ENCODE results near the gene IFIT5.
"Not testable (repeated sequence)": the region's sequence is repeated elsewhere in the genome, so short reads cannot be mapped to it uniquely, and the experiment has no call there.

The IFIT5 gene, protein sequence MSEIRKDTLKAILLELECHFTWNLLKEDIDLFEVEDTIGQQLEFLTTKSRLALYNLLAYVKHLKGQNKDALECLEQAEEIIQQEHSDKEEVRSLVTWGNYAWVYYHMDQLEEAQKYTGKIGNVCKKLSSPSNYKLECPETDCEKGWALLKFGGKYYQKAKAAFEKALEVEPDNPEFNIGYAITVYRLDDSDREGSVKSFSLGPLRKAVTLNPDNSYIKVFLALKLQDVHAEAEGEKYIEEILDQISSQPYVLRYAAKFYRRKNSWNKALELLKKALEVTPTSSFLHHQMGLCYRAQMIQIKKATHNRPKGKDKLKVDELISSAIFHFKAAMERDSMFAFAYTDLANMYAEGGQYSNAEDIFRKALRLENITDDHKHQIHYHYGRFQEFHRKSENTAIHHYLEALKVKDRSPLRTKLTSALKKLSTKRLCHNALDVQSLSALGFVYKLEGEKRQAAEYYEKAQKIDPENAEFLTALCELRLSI

DNA sequence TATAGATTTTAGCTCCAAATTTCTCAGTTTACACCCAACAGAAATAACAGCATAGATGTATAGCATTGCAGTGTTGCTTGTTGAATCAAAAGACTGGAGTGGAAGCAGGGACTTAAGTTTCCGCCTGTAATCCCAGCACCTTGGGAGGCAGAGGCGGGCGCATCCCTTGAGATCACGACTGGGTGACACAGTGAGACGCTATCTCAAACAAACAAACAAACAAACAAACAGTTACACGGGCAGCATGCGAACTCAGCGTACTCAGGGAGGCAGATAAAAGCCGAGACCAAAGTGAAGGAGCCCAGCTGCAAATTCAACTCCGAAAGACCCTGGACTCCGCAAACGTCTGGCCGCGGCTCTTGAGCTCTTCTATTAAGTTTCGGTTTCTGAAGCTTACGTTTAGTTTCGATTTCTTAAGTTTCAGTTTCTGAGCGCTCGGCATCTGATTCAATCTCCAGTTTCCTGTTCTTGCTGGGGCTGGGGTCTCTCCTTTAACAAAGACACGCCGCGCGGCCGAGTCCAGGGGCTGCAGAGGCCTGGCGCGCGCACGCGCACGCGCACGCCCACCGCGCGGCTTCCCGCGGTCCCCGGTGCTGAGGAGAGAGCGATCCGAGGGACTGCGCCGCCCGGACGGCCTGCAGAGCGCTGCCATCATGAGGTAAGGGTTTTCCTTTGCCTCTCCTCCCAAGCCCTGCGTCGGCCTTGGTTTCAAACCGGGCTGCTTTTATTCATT lies at the start of gene IFIT5:
Gene IFIT5, plus strand, starts transcription at position 423 of the 733 bp plus-strand sequence. Its CDS starts 231 bp downstream, at position 654.
- DNase-seq (ENCODE audit: low spot score): peak; percentile 88

DNA sequence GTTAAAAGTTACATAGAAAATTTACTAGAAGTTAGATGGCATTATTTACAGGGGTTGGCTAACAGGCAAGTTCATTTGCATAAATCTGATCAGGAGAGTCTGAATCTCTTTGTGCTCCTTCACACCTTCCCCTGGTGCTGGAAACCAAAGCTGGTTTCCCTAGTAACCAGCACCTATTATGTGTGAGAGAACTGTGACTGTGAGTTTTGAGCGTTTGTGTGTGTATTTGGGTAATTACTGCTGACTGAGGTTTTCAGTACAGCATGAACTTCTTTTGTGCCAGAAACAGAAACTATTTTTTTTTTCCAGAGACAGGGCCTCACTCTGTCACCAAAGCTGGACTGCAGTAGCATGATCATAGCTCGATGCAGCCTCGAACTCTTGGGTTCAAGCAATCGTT lies 46.8 kb upstream of the IFIT5 start:
- DNase-seq (ENCODE audit: low spot score): no peak

DNA sequence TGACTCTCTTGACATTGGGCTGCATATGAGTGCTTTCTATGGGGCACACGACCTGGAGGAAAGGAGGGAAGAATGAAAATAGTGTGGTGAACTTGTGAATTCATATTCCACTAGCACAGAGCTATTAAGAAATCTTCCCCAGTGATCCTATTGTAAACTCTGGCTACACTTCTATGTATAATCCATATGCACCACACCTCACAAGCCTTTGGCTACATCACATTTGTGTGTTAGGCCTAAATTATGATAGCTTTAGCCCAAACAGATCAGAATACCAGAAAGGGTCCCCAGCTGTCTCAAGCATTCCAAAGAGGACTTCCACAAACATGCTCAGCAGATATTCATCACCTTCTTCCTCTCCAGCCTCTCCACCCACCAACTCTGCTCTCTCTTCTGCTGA lies 46.2 kb upstream of the IFIT5 start:
- DNase-seq (ENCODE audit: low spot score): no peak

DNA sequence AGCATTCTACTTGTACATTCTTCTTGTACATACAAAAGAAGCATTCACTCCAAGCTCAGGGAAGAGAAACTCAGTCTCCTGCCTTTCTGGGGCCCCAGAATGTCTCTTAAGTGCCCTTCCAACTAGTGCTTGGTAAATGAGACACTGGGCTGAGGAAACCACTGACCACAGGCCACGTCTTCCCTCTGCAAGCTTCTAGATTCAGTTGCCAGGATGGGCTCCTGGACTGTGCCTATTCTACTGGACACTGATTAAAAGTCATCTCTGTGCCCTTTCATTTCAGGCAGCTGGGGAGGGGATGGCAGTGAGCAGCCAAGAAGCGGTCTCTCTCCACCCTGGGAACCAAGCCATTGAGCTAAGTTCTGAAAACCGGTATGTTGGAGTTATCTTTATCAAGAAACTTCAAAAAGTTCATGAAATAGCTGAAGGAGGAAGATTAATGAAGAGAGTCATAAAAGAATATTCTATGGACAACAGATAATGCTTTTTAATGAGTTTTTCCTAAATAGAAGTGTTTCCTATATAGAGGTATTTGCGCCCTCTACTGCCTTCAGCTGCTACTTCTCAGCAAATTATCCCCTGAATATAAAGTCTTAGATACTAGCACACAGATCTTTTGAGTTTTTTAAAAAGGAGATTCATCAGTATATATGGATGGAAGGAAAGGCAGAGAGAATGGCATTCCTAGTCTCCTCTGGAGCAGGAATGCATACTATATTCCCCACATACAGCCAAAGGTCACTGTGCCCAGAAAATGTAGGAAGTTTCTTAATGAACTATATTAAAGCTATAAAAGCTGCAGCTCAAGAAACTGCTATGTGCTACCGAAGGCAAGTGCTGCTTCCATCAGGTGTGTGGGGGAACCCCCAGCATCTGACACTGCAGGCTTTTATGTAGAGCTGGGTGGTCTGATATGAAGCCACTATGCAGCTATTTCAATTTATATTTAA lies 44.9 kb upstream of the IFIT5 start:
- peak; percentile 62 for DNase-seq (ENCODE audit: low spot score)

DNA sequence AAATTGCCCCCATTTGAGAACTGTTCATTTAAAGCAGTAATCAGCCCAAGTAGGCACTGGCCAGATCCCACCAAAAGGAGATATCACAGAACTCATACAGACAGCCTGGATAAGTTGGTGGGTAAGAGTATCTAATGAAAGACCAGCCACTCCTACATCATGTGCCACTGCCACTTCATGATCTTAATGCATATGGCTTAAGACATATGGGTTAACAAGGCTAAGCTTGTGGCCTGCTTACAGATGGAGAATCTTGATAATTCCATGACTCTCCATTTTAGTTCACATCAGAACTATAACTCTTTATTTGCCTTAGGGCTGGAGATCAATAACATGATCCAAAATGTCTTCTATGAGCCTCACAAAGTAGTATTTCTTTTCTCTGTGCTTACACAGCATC lies 43.3 kb upstream of the IFIT5 start:
- DNase-seq (ENCODE audit: low spot score): no peak

DNA sequence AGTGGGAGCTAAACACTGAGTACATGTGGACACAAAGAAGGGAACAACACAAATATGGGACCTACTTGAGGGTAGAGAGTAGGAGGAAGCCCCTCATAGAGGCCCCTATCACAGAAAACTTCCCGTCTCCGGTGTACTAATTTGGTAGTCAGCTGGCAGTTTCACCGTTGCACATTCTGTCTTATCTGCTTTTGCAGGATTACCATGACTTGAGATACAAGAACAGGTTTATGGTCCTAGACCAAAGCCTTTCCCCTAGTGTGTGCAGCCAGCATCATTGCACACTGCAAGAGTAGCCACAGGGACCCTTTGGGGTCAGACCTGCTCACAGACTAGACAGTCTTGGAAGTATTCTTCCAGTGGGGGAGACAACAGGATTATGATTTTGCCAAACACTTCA lies 42.4 kb upstream of the IFIT5 start:
- DNase-seq (ENCODE audit: low spot score): no peak

DNA sequence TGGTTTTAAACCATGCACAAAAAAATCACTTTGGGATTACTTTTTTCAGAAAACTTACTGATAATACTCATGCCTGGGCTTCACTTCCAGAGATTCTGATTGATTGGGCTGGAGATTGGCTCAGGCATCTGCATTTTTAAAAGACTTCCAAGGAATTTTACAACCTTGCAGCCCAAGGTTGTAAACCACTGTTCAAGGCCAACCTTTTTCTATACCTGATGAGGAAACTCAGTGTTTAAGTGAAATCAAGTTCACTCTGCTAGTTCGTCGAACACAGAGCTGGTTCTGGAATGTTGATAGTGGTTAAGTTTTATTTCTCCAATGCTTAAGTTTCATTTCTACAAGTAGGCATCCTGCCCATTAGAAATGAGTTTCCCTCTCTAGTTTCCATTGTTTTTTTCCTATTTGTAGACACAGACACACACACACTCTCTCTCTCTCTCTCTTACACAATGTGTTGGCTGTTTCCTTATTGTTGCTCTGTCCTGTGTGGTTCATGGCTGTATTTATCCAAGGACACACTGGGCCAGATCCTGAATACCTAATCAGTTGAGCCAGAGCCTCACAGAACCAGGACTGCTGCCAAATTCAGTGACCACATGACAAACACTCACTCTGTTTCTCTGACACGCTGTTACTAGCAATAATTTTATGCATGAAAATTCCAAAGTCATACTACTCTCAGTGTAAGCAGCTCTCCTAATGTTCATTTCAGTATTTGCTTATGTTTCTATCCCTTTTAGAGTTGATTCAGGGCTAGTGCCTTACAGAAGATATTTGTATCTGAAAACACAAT lies 40.3 kb upstream of the IFIT5 start:
- DNase-seq (ENCODE audit: low spot score): peak; percentile 80

DNA sequence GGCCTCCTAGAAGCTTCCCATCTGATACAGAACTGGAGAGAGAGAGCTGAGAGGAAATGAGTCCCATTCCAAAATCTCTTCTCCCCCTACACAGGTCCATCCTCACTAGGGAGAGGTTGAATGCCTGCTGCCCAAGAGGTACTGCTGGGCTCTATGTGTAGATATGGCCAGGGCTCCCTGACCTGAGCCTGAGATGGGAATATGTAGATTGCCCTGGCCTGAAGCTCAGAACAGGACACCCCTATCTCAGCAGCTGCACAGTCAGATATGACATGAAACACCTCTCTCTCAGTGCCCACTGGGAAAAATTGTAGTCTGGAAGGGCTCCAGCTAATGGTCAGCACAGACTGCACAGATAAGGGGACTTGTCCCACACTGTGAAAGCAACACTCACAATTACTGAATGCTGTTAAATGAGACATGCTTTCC lies 39.6 kb upstream of the IFIT5 start:
- no peak for DNase-seq (ENCODE audit: low spot score)

DNA sequence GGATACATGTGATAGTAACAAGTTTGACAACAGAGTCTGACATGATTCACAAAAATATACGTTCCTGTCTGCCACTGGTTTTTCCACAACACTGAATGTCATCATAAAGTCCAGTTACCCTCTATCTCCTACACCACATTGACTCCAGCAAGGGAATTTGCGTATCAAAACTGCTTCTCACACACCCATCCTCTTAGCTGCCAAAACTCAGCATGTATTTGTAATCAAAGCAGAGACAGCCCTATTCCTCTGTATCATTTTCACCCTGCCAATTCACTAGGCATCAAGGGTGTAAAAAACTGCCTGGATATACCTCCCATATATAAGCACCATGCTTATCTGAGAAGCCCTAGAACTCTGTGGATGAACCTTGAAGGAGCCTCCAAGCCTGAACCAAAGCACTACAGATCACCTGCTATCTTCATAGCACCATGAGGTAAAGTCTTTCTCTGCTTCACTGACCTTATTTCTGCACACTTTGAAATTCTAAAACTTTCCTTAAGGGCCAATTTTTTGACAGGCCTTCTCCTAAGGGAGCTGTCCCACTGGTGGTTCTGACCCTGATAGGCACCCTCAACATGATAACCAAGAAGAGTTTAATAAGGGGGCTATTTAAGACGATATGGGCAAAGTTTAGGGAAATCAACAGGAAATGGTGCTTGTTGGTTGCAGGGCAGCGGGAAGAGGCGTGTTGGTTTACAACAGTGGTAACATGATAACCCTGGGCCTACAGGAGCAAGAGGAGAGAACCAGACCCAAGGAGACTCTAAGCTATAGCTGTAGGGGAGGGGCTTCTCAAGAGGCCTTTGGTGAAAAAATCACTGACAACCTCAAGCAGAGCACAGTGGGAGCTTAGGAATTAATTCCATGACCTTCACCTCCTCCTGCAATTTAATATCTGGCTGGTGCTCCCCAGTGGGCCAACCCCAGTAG lies 36.4 kb upstream of the IFIT5 start, which contains the start of gene IFIT1B:
Gene IFIT1B, plus strand, starts transcription at position 352 of the 933 bp plus-strand sequence. Its CDS starts 80 bp downstream, at position 432.
- no peak for DNase-seq (ENCODE audit: low spot score)

DNA sequence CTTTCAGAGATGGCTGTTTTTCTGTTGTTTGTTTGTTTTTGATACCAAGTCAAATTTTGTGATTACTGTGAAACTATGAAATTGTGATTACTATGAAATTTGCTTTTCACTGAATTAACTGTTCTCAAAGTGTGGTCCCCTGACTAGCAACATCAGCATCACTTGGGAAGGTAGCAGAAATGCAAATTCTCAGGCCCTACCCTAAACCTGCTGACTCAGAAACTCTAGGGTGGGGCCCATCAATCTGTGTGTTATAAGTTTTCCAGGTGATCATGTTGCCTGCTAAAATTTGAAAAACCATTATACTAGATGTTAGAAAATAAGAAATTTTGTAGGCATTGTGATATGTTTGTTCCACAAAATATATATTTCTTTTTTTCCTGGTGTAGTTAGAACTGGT lies 35.3 kb upstream of the IFIT5 start:
- DNase-seq (ENCODE audit: low spot score): no peak

DNA sequence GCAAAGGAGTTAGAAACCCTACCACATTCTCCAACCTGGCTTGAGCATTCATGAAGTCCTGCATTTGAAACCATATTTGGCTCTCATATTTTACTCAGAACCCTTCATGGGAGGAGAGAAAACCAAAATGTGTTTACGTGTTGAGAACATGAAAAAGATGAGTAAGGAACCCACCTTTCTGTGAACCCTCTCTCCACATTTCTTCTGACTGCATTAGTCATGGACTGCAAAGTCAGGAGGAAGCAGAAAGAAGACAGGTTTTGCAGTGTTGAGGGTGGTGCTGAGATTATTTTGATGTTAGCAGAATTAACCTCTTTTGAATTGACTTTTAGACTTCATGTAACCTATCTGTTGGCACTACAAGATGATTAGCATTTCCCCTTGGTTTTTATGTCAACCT lies 31.6 kb upstream of the IFIT5 start:
- DNase-seq (ENCODE audit: low spot score): no peak

DNA sequence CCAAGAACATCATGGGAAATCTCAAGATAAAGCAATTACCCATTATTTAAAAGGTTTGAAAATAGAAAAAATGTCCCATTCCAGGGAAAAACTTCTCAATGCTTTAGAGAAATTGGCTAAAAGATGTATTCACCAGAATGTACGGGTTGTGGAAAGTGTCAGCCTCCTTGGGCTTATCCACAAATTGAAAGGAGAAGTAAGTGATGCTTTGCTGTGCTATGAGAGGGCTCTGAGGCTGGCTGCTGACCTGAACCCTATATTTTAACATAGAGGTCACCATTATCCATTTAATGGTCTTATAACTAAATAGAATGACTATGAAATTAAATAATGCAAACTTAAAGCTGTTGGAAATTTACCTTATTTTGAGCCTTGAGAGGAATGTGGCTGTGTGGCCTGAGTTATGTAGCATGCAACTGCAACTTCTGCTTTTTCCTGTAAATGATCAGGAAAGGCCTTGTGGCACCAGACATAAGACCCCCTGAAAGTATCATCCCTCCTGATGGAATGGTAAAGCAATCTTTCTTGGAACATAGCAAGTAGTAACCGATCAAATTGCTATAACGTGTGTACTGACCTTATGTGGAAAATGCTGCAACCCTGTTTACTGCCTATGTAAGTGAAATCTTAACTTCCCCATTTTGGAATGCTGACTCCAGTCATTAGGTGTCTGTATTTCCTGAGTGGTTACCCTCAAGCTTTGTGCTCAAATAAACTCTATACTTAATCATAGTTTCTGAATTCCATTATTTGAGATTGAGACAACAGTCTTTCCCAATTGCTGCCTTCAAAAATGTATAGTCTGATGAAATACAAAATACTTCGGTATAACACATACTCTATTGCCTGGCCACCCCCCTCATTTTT lies 29.7 kb upstream of the IFIT5 start:
- DNase-seq (ENCODE audit: low spot score): peak; percentile 27

DNA sequence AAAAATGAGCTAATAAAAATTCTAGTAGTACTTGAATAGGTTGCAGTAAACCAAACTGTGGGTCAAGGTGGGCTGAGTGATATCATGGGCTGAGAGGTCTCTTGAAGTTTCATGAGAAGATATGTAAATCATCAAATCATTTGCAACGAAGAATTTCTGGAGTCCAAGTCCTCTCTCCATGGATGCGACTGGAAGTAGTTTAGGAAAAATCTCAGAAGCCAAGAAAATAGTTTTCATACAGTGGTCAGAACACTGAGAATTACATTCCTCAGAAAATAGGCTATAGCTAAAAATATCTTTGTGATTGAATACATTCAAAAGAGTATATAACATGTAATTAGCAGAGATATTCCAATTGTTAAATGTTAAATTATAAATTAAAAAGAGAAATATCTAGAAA lies 25.6 kb upstream of the IFIT5 start:
- DNase-seq (ENCODE audit: low spot score): peak; percentile 5

DNA sequence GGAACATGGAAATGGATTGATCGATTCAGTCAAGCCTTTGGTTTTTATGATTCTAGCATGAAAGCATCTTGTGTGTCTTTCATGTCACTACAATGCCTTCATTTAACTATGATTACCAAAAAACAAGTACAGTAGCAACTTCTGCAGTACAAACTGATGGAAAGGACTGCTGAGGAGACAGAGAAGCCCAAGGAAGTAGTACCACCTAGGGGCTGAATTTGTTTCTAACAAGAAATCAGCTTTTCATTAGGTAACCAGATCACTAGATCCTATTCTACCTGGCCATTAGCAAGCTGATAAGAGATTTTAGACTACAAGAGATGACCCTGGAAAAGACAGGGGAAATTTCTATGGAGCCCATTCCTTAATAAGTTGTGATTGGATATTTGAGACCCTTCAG lies 25.1 kb upstream of the IFIT5 start:
- DNase-seq (ENCODE audit: low spot score): peak; percentile 53

DNA sequence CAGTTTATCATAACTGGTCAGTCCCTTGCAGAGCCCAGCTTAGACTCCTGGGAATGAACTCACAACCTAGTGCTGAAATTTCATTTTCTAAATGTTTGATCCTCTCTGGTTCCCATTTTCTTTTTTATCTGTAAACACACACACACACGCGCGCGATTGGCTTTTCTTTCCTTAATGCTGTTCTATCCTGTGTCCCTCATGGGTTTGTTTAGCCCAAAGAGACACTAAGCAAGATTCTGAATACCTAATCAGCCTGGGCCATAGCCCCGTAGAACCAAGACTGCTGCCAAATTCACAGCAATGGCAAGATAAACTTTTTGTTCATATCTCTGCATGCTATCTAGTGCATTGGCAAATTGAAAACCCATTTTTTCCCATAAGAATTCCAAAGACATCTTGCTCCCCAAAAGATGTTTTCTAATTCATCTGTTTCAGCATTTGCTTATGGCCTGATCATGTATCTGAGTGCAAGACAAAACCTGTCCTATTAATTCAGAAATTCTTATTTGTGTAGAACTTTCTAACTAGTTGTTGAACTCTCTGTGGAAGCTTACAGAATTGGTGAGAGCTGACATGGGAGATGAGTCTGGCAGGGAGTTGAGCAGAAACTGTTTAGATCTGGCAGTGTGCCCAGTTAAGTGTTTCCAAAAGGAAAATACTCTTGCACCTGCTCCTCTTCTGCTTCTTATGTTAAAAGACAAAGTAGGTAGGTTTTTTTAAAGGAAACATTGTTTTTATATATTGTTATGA lies 23.7 kb upstream of the IFIT5 start:
- DNase-seq (ENCODE audit: low spot score): no peak

DNA sequence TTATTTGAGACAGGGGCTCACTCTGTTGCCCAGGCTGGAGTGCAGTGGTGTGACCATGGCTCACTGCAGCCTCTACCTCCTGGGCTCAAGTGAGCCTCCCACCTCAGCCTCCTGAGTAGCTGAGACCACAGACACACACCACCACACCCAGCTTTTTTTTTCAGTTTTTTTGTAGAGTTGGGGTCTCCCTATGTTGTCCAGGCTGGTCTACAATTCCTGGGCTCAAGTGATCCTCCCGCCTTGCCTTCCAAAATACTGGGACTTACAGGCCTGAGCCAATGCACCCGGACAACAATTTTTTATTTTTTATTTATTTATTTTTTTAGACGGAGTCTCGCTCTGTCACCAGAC lies 23.2 kb upstream of the IFIT5 start:
- DNase-seq (ENCODE audit: low spot score): not testable (repeated sequence)

DNA sequence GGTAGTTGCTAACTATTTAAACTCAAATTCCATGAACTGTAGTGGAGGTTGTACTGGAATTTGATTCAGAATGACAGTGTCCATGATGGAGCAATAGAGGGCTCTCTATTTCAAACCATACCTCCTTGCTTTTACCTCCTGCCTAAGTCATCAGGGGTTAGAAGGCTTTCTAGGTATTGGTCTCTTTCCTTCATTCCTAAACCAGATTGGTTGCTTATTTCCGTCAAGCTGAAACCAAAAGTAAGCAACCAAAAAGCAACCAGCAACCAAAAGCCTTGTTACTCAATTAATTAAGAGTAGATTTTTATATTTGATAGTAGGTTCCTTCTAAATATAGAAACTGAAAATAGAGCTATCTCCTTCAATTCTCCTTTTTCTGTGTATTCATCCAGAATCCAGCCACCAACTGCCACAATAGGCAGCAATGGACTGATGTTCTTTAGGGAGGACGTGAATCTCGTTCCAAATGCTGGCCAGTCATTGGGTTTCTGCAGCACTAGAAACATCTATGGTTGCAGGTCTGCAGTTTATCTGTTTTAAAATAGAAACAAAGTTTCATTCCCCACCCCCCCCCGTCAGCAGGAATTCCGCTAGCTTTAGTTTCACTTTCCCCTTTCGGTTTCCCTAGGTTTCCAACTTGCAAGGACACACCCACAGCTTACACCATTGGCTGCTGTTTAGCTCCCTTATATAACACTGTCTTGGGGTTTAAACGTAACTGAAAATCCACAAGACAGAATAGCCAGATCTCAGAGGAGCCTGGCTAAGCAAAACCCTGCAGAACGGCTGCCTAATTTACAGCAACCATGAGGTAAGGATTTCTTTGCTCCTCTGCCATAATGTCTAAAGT lies 22.2 kb upstream of the IFIT5 start, which contains the start of gene IFIT1:
Gene IFIT1, plus strand, starts transcription at position 717 of the 850 bp plus-strand sequence. Its CDS starts 90 bp downstream, at position 807.
- peak; percentile 83 for DNase-seq (ENCODE audit: low spot score)
